NCI-H1417 (cell line): ENCODE results near the gene TRPM3.

Experiments used
- DNase-seq, 3 experiments: peaks; one replicate each; lab custom pipeline; 2025; lab: John Stamatoyannopoulos, UW

TRPM3 gene

GRCh38 chr9:70948744-70949143 is 172.7 kb downstream of the TRPM3 start:
- no peak for DNase-seq

- no peak for DNase-seq
Measured at GRCh38 chr9:70947511-70947910, 173.9 kb downstream of the TRPM3 start.

GRCh38 chr9:70947086-70947485 is 174.3 kb downstream of the TRPM3 start:
- no peak for DNase-seq

- DNase-seq: no peak
Measured at GRCh38 chr9:70945301-70945700, 176.1 kb downstream of the TRPM3 start.

- no peak for DNase-seq
Measured at GRCh38 chr9:70941191-70941590, 180.2 kb downstream of the TRPM3 start.

- no peak for DNase-seq
Measured at GRCh38 chr9:70940605-70941004, 180.8 kb downstream of the TRPM3 start.

- DNase-seq: no peak
Measured at GRCh38 chr9:70936536-70936935, 184.9 kb downstream of the TRPM3 start.

GRCh38 chr9:70935856-70936255 is 185.6 kb downstream of the TRPM3 start:
- no peak for DNase-seq

GRCh38 chr9:70934642-70935041 is 186.8 kb downstream of the TRPM3 start:
- DNase-seq: no peak

GRCh38 chr9:70933321-70933720 is 188.1 kb downstream of the TRPM3 start:
- no peak for DNase-seq

GRCh38 chr9:70932097-70932496 is 189.3 kb downstream of the TRPM3 start:
- DNase-seq: no peak

- no peak for DNase-seq
Measured at GRCh38 chr9:70927530-70927929, 193.9 kb downstream of the TRPM3 start.

GRCh38 chr9:70924895-70925547 is 196.4 kb downstream of the TRPM3 start:
- peak; percentile 58 to 87 (median 72) for DNase-seq

GRCh38 chr9:70924380-70924779 is 197.0 kb downstream of the TRPM3 start:
- no peak for DNase-seq

- DNase-seq: no peak
Measured at GRCh38 chr9:70923961-70924360, 197.5 kb downstream of the TRPM3 start.

GRCh38 chr9:70921136-70921535 is 200.3 kb downstream of the TRPM3 start:
- DNase-seq: no peak

GRCh38 chr9:70917277-70917676 is 204.1 kb downstream of the TRPM3 start:
- no peak for DNase-seq

GRCh38 chr9:70911791-70912190 is 209.6 kb downstream of the TRPM3 start:
- no peak for DNase-seq

GRCh38 chr9:70910598-70910997 is 210.8 kb downstream of the TRPM3 start:
- DNase-seq: no peak

- DNase-seq: no peak
Measured at GRCh38 chr9:70902692-70903131, 218.7 kb downstream of the TRPM3 start.

- DNase-seq: no peak
Measured at GRCh38 chr9:70902171-70902570, 219.2 kb downstream of the TRPM3 start.

GRCh38 chr9:70901746-70902145 is 219.7 kb downstream of the TRPM3 start:
- peak in 1 of 3 experiments; percentile 36 for DNase-seq

GRCh38 chr9:70901013-70901412 is 220.4 kb downstream of the TRPM3 start:
- DNase-seq: peak in 1 of 3 experiments; percentile 10

- DNase-seq: no peak
Measured at GRCh38 chr9:70893580-70894122, 227.8 kb downstream of the TRPM3 start.
